Caco-2 (cell line): ENCODE measurements around the gene OR2D3. TPM values are rescaled to one million over a fixed set of nuclear protein-coding genes. Genes with fewer than 3 reads are reported as not detected.

Source experiments
- BruUV-seq: library from RNA; stranded (reverse); fragments of 400-500 nt; replicated peaks from 2 replicates; lab custom pipeline; 2021; lab: Mats Ljungman, UMichigan
- CTCF ChIA-PET: fragments of 300-600 bp; sonication (Branson Sonifier 250); formaldehyde crosslinking; loops from one replicate; lab custom pipeline; 2022; ENCODE audit warnings: antibody characterized with exemption; lab: Charles Lee
- POLR2A ChIA-PET: fragments of 300-600 bp; sonication (Branson Sonifier 250); formaldehyde crosslinking; loops from one replicate; lab custom pipeline; 2022; ENCODE audit warnings: antibody characterized with exemption; lab: Charles Lee
- DNase-seq, 2 experiments: peaks; one replicate each; pipeline versions ENCODE4 v3.0.0 to v3.0.0-alpha.2; 2020 to 2022
- H3K27me3 ChIP-seq: replicated peaks from 2 replicates; pipeline ENCODE4 v1.6.0; 2011; ENCODE audit warnings: low read length; ENCODE audit not compliant: control insufficient read depth, insufficient read depth
- H3K36me3 ChIP-seq: 2 replicates; pipeline ENCODE4 v1.5.1; 2011; ENCODE audit warnings: low read length; ENCODE audit not compliant: control insufficient read depth, insufficient read depth
- H3K4me1 ChIP-seq: fragments of 250-450 bp; sonication (Bioruptor Pico); 2 replicates; pipeline ENCODE4 v1.5.1; 2020; ENCODE audit warnings: mild to moderate bottlenecking
- H3K4me3 ChIP-seq: 2 replicates; pipeline ENCODE4 v1.5.1; 2011; ENCODE audit warnings: low read depth, mild to moderate bottlenecking, control low read depth, low read length
- H3K9me3 ChIP-seq: fragments of 250-450 bp; sonication (Bioruptor Pico); 2 replicates; pipeline ENCODE4 v1.5.1; 2020; ENCODE audit warnings: mild to moderate bottlenecking, moderate library complexity
- H3K27ac Mint-ChIP-seq: one replicate; pipeline ENCODE4 v1.8.0; 2022; ENCODE audit warnings: mixed read lengths; ENCODE audit not compliant: unreplicated experiment
- H3K27me3 Mint-ChIP-seq: one replicate; pipeline ENCODE4 v1.8.0; 2022; ENCODE audit warnings: mixed read lengths; ENCODE audit not compliant: insufficient read depth, unreplicated experiment
- H3K36me3 Mint-ChIP-seq: one replicate; pipeline ENCODE4 v1.8.0; 2022; ENCODE audit warnings: mild to moderate bottlenecking, mixed read lengths; ENCODE audit not compliant: insufficient read depth, unreplicated experiment
- H3K4me1 Mint-ChIP-seq: one replicate; pipeline ENCODE4 v1.8.0; 2022; ENCODE audit warnings: low read depth, mixed read lengths; ENCODE audit not compliant: unreplicated experiment
- H3K4me3 Mint-ChIP-seq: one replicate; pipeline ENCODE4 v1.8.0; 2022; ENCODE audit warnings: mild to moderate bottlenecking, moderate library complexity, mixed read lengths; ENCODE audit not compliant: unreplicated experiment
- H3K9me3 Mint-ChIP-seq: one replicate; pipeline ENCODE4 v1.8.0; 2022; ENCODE audit warnings: mixed read lengths; ENCODE audit not compliant: unreplicated experiment
- CTCF ChIP-seq, 2 experiments: fragments of 200-600 bp in 1 of 2; IDR thresholded peaks; 1 replicate in 1 of 2; 2 replicates in 1 of 2; pipeline versions ENCODE4 v1.5.1 to v1.8.0; 2011 to 2022; ENCODE audit warnings: antibody characterized with exemption in 1 of 2, control low read depth in 1 of 2, inconsistent platforms in 1 of 2, low read depth in 1 of 2, low read length in 1 of 2, mild to moderate bottlenecking in 1 of 2, moderate library complexity in 1 of 2; ENCODE audit not compliant: insufficient read depth in 1 of 2, severe bottlenecking in 1 of 2, unreplicated experiment in 1 of 2
- intact Hi-C: fragments of 100-400 bp; cut with micrococcal nuclease; formaldehyde crosslinking; loops from one replicate; pipeline ENCODE4 v1.10.0; 2022; ENCODE audit not compliant: unreplicated experiment
- total RNA-seq: library from RNA; stranded (reverse); gene quantifications from 2 replicates; pipeline ENCODE4 v1.2.3, GENCODE V29; 2022

The OR2D3 gene
- total RNA-seq, 1 experiment from 2014 or later: not detected

GRCh38 chr11:6911948-6912347 is 8.9 kb upstream of the OR2D3 start:
- H3K36me3 Mint-ChIP-seq: no peaks in the 10 kb centered on the region

GRCh38 chr11:6919698-6920097 is 1.1 kb upstream of the OR2D3 start:
- Mint-ChIP-seq H3K9me3 (no peaks in the 10 kb centered on the region), H3K4me3 (no peak overlapping the region), H3K27ac (no peak overlapping the region), H3K36me3 (no peaks in the 10 kb centered on the region), H3K4me1 (no peaks in the 10 kb centered on the region), H3K27me3 (peaks cover 8% of the 10 kb centered on the region)
- BruUV-seq: no TSS peak
- DNase-seq: no peak
- Histone ChIP-seq H3K9me3 (no peaks in the 10 kb centered on the region; the same call in 1 of the 2 replicates), H3K36me3 (no peaks in the 10 kb centered on the region), H3K27me3 (no peaks in the 10 kb centered on the region), H3K4me3 (no peak overlapping the region), H3K4me1 (no peaks in the 10 kb centered on the region)
- TF ChIP-seq CTCF (IDR thresholded peaks at IDR 0.05; ENCODE audit: insufficient read depth in 1 of 2, low read depth in 1 of 2, low read length in 1 of 2, severe bottlenecking in 1 of 2, unreplicated experiment in 1 of 2): no peak
- ChIA-PET CTCF (no interaction called here), POLR2A (no interaction called here)
- intact Hi-C loops: no loop called here

More at GRCh38 chr11:6911948-6912347, 8.9 kb upstream of the OR2D3 start:
- Mint-ChIP-seq H3K27ac (no peak overlapping the region), H3K4me1 (no peaks in the 10 kb centered on the region), H3K4me3 (no peak overlapping the region), H3K9me3 (no peaks in the 10 kb centered on the region), H3K27me3 (no peaks in the 10 kb centered on the region)
- intact Hi-C loops: no loop called here
- Histone ChIP-seq H3K27me3 (no peaks in the 10 kb centered on the region), H3K4me3 (no peak overlapping the region), H3K36me3 (no peaks in the 10 kb centered on the region), H3K9me3 (no peaks in the 10 kb centered on the region), H3K4me1 (no peaks in the 10 kb centered on the region)
- no peak for TF ChIP-seq CTCF (IDR thresholded peaks at IDR 0.05; ENCODE audit: insufficient read depth in 1 of 2, low read depth in 1 of 2, low read length in 1 of 2, severe bottlenecking in 1 of 2, unreplicated experiment in 1 of 2)
- POLR2A ChIA-PET: no interaction called here
- CTCF ChIA-PET: no interaction called here
- no peak for DNase-seq
- no TSS peak for BruUV-seq

GRCh38 chr11:6925007-6925577 is 4.3 kb downstream of the OR2D3 start:
- intact Hi-C loops: no loop called here
- ChIA-PET CTCF (no interaction called here), POLR2A (no interaction called here)
- BruUV-seq: no TSS peak
- Histone ChIP-seq H3K9me3 (no peaks in the 10 kb centered on the region; the same call in 1 of the 2 replicates), H3K36me3 (no peaks in the 10 kb centered on the region), H3K27me3 (no peaks in the 10 kb centered on the region), H3K4me1 (no peaks in the 10 kb centered on the region), H3K4me3 (no peak overlapping the region)
- no peak overlapping the region for H3K4me3 Mint-ChIP-seq
- no peak for DNase-seq
- H3K36me3 Mint-ChIP-seq: no peaks in the 10 kb centered on the region
- no peak overlapping the region for H3K27ac Mint-ChIP-seq
- no peaks in the 10 kb centered on the region for H3K4me1 Mint-ChIP-seq
- H3K9me3 Mint-ChIP-seq: no peaks in the 10 kb centered on the region
- no peak for TF ChIP-seq CTCF (IDR thresholded peaks at IDR 0.05; ENCODE audit: insufficient read depth in 1 of 2, low read depth in 1 of 2, low read length in 1 of 2, severe bottlenecking in 1 of 2, unreplicated experiment in 1 of 2)
- peaks cover 5% of the 10 kb centered on the region for H3K27me3 Mint-ChIP-seq
